ENCODE measurements around the gene SYNGR3. TPM values are rescaled to one million over a fixed set of nuclear protein-coding genes. Genes with fewer than 3 reads are reported as not detected.

Gene SYNGR3
- total RNA-seq, 2 donors from 2014 or later = 1.5 to 1.9 TPM

DNA sequence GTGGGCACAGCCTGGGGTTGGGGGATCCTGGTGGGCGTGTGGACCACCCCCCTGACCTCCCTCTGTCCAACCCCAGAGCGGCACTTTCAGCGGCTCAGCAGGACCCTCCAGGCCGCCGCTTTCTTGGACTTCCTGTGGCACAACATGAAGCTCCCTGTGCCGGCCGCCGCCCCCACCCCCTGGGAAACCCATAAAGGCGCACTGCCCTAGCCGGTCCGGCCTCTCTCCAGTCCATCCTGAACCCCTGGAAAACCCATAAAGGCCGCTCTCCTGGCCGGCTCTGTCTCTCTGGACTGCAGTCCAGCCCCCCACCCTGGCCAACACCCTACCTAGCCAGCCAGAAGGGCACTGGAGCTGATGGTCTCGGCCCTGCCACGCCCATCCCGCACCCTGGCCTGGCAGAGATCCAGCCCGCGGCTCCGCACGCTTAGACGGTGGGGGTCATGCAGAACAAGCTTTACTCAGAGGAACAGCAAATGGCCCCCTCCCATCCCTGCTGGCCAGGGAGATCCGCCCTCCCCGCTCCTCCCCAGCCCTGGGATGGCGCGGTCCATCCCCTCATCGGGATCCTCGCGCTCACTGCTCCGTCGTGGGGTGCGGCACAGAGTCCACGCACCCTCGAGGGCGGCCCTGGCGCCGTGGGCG is 11.2 kb upstream of the SYNGR3 start:
- Histone ChIP-seq H3K4me3 (peak overlapping the region; percentile 39), H3K4me1 (peaks cover 10% of the 10 kb centered on the region)

GRCh38 chr16:1979271-1980029 is 10.3 kb upstream of the SYNGR3 start:
- no peaks in the 10 kb centered on the region for H3K9me3 ChIP-seq
- TF ChIP-seq, protein P1, sequence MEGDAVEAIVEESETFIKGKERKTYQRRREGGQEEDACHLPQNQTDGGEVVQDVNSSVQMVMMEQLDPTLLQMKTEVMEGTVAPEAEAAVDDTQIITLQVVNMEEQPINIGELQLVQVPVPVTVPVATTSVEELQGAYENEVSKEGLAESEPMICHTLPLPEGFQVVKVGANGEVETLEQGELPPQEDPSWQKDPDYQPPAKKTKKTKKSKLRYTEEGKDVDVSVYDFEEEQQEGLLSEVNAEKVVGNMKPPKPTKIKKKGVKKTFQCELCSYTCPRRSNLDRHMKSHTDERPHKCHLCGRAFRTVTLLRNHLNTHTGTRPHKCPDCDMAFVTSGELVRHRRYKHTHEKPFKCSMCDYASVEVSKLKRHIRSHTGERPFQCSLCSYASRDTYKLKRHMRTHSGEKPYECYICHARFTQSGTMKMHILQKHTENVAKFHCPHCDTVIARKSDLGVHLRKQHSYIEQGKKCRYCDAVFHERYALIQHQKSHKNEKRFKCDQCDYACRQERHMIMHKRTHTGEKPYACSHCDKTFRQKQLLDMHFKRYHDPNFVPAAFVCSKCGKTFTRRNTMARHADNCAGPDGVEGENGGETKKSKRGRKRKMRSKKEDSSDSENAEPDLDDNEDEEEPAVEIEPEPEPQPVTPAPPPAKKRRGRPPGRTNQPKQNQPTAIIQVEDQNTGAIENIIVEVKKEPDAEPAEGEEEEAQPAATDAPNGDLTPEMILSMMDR (IDR thresholded peaks at IDR 0.05) = no peak
- intact Hi-C loops (cut with DNase I) = no loop called here
- peak; percentile 92 for DNase-seq
- H3K27ac ChIP-seq = peak overlapping the region; percentile 93
- peak overlapping the region; percentile 39 for H3K4me3 ChIP-seq
- peak overlapping the region; percentile 72 to 81 for H3K9ac ChIP-seq (ENCODE audit: low read depth in 2 of 2, low read length in 2 of 2)
- H3K27me3 ChIP-seq = peaks cover 8% of the 10 kb centered on the region
- H3K4me1 ChIP-seq = peaks cover 11% of the 10 kb centered on the region
- peaks cover 14% of the 10 kb centered on the region for H3K36me3 ChIP-seq

More for the DNA sequence above, 11.2 kb upstream of the SYNGR3 start:
- Histone ChIP-seq H3K27me3 (peaks cover 8% of the 10 kb centered on the region), H3K36me3 (peaks cover 14% of the 10 kb centered on the region), H3K9ac (ENCODE audit: low read depth in 2 of 2, low read length in 2 of 2) (peak overlapping the region; percentile 31 to 72), H3K9me3 (no peaks in the 10 kb centered on the region), H3K27ac (peak overlapping the region; percentile 93)
- intact Hi-C loops (cut with DNase I) = no loop called here
- DNase-seq = no peak
- TF ChIP-seq, protein P1 (IDR thresholded peaks at IDR 0.05) = no peak

- peak; percentile 60 for DNase-seq
Measured at GRCh38 chr16:1980030-1980769, 9.6 kb upstream of the SYNGR3 start.

DNA sequence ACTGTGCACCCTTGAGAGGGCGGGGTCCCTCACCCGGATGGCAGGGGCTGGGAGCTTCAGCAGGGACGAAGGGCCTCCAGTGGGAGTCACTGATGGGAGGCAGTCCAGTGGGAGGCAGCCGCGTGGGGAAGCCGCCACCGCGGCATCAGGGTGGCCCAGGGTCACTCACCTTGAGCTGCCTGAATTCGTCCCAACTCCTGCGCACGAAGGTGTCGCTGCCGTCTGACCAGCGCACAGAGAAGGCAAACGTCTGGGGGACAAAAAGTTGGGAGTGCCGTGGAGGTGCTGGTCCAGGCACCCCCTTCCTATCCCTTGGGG is 9.0 kb upstream of the SYNGR3 start:
- H3K4me3 ChIP-seq = peak overlapping the region; percentile 39
- TF ChIP-seq, protein P1 (IDR thresholded peaks at IDR 0.05) = no peak
- H3K9ac ChIP-seq (ENCODE audit: low read depth in 2 of 2, low read length in 2 of 2) = peak overlapping the region; percentile 71 to 81
- peaks cover 20% of the 10 kb centered on the region for H3K4me1 ChIP-seq
- H3K36me3 ChIP-seq = peaks cover 9% of the 10 kb centered on the region
- intact Hi-C loops (cut with DNase I) = no loop called here
- H3K27ac ChIP-seq = peak overlapping the region; percentile 93
- no peak for DNase-seq
- peaks cover 8% of the 10 kb centered on the region for H3K27me3 ChIP-seq
- H3K9me3 ChIP-seq = no peaks in the 10 kb centered on the region

More at GRCh38 chr16:1980030-1980769, 9.6 kb upstream of the SYNGR3 start:
- intact Hi-C loops (cut with DNase I) = no loop called here
- H3K4me3 ChIP-seq = peak overlapping the region; percentile 39
- H3K27ac ChIP-seq = peak overlapping the region; percentile 93
- TF ChIP-seq, protein P1 (IDR thresholded peaks at IDR 0.05) = no peak
- H3K9me3 ChIP-seq = no peaks in the 10 kb centered on the region
- H3K9ac ChIP-seq (ENCODE audit: low read depth in 2 of 2, low read length in 2 of 2) = peak overlapping the region; percentile 71 to 81
- H3K27me3 ChIP-seq = peaks cover 8% of the 10 kb centered on the region
- H3K36me3 ChIP-seq = peaks cover 11% of the 10 kb centered on the region
- peaks cover 17% of the 10 kb centered on the region for H3K4me1 ChIP-seq

DNA sequence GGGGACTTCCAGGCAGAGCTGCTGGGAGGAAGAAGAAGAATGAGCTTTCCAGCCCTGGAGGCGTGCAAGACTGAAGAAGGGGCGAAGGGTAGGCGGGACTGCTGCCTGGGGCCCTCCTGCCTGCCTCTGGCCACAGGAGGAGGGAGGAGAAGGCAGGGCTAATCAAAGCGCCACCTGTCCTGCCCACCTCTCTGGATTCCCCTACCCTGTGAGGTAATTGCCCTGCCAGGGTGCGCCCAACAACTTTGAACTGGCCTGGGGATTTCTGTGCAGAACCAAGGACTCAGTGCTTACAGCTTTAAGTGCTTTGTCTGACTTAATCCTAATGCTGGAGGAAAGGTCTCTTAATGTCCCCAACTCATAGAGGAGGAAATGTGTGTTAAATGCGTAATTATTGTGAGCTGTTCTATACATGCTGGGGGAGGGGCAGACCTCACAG is 8.4 kb upstream of the SYNGR3 start, which contains the start of gene NOXO1:
Gene NOXO1, minus strand, starts transcription at position 72 of the 439 bp plus-strand sequence. CDS start 290 bp downstream, outside the sequence.
- Histone ChIP-seq H3K36me3 (peaks cover 13% of the 10 kb centered on the region), H3K27ac (peak within 1 kb of the TSS; percentile 93), H3K27me3 (peaks cover 8% of the 10 kb centered on the region), H3K4me3 (peak within 1 kb of the TSS; percentile 39), H3K9me3 (no peaks in the 10 kb centered on the region), H3K4me1 (peaks cover 23% of the 10 kb centered on the region), H3K9ac (ENCODE audit: low read depth in 2 of 2, low read length in 2 of 2) (peak within 1 kb of the TSS; percentile 71 to 81)
- TF ChIP-seq, protein P1 (IDR thresholded peaks at IDR 0.05) = no peak
- DNase-seq = peak; percentile 85
- intact Hi-C loops (cut with DNase I) = no loop called here

Measured in colonic mucosa (tissue), 4 donors.